Renal pelvis (tissue), 3 donors: Measurements from ENCODE around the gene PP2D1. TPM values are rescaled to one million over a fixed set of nuclear protein-coding genes. Genes with fewer than 3 reads are reported as not detected.

Experiments
- polyA plus RNA-seq, 3 donors: library from polyadenylated mRNA; unstranded; fragments of 120-200 nt; gene quantifications; one replicate each; pipeline ENCODE4 v1.2.1, GENCODE V29; 2013; ENCODE audit not compliant: insufficient read length in 3 of 3

The PP2D1 gene
- polyA plus RNA-seq, 3 donors = 0.36 to 0.99 (median 0.82) TPM

Other genes starting within 250 kb of the PP2D1 start
- gene EFHB, start 78.0 kb downstream of the PP2D1 start, polyA plus RNA-seq = 1 to 10 TPM; 2.6 to 6.2 (median 5.8) TPM
- 10 to 100 TPM; 62.3 to 72.5 (median 64.2) TPM for gene RAB5A, start 65.2 kb downstream of the PP2D1 start, polyA plus RNA-seq
- 10 to 100 TPM; 23.1 to 33.5 (median 23.6) TPM for gene KAT2B, start 28.2 kb upstream of the PP2D1 start, polyA plus RNA-seq
- gene SGO1, start 173.9 kb upstream of the PP2D1 start, polyA plus RNA-seq = 1 to 10 TPM; 8.2 to 9.8 (median 8.7) TPM